GM19240 (cell line): ENCODE data around the gene TNPO3.
A peak's percentile ranks its signal among the peaks of the same experiment; 100 is the strongest.

Experiments used
- DNase-seq: peaks from one replicate; pipeline ENCODE4 v3.0.0; 2011; ENCODE audit warnings: low spot score; ENCODE audit not compliant: insufficient read length

Gene TNPO3

DNA sequence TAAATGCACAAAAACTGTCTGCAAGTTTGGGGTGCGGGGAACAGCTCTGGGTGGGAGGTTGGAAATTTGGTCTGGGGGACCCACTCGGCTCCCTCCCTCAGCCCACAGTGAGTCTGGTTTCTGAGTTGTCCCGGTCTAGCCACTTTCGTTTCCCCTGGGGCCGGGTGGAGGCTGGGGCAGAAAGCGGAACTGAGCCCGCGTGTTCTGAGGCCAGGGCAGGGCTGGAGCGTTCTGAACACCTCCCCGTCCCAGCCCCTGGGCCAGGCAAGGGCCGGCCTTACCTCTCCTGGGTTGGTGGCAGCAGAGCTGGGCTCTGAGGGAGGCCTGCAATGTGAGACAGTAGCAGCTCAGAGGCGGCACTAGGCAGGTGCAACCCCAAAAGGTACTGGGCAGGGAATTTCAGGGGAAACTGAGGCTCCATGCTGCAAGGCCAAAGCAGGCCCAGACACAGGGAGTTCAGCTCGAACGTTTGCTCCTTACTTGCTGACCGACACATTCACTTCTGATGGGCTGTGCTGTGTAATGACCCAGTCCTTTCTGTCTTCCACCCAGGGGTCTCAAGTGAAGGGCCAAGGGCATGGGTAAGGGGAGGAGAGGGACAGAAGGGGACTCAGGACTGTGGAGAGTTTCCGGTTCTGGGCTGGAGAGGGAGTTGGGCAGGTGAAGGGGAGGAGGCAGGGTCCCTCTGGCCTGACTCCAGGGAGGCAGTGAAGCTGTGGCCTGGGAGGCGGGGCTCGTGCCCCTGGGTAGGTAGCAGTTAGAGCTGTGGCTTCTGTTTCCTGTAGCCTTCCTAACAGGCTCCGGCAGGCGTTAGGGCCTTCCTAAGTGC, 114.2 kb downstream of the TNPO3 start:
- DNase-seq = peak; percentile 89

DNA sequence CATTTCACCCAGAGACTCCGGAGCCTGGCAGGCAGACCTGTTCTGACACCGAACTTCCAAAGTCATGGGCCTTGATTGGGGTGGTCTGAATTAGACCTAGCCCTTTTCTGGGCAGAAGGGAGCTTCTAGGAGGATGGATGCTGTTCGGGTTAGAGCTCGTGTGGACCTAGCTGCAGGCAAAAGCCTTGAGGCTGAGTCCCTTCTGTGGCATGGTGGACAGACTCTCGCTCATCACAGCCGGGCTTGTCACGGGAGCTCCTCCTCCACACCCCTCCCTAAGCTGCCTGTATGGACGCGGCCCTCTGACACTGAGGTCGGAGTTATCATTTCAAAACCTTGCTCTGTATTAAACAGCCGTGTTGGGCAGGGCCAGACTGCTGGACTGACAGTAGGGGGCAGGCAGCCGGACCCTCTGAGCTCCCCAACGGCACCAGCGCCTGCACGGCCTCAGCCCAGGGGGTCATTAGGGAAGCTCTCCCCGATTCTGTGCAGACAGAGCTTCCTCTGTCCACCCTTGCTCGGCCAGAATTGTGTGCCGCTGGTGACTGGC, 115.0 kb downstream of the TNPO3 start:
- no peak for DNase-seq

DNA sequence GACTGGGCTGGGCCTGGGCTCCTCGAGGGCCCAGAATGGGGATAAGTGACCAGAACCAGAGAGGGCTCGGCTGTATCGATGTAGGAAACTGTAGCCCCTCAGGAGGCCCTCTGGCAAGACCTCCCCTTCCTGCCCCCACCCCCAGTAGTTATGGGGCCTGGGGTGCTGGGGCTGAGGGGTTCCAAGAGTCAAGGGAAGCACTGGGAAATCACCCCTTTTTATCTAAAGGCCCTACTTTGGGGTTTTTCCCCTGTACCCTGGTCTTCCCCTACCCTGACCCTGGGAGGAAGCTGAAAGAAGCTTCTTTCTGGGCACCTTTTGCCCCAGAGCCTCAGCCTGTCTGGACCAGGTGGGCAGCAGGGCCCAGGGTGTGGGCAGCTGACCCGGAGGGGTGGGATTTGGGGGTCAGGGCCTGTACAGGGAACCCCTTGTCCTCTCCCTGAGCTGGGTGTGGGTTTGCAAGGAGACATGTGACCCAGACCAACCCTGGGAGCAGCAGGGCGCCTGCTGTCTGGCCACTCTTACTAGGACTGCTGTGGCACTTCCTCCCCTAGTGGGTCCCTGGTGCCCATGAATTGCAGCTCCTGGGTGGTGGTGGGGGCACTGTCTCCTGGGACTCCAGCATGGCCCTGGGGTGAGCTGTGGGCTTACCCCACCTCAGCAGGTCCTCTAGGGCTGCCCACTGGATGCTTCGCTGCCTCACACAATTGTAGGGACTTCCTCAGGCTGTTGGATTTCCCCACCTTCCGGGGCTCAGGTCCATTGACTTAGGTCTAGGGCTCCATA, 115.6 kb downstream of the TNPO3 start:
- no peak for DNase-seq

DNA sequence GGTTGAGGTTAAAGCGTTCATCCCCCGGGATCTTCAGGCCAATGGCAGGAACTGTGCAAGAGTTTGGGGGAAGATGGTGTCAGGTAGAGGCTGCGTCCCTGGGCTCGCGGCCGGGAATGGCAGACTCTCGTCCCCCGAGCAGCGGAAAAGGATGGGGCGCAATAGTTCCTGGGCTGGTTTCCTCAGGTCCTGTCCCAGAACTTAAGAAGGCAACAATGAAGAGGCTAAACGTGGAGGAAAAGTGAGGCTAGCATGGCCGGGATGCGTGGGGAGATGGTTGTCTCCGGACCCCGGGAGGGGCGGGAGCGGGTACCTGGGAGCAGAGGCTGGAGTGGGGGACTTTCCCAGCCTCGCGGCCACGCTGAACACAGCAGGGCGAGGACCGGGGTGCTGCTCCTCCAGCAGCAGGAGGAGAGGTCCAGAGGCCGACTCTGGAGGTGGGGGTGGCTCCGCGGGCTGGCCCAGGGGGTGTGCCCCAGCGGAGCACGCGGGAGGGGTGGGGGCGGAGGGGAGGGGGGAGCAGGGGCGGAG, 116.3 kb downstream of the TNPO3 start:
- no peak for DNase-seq

DNA sequence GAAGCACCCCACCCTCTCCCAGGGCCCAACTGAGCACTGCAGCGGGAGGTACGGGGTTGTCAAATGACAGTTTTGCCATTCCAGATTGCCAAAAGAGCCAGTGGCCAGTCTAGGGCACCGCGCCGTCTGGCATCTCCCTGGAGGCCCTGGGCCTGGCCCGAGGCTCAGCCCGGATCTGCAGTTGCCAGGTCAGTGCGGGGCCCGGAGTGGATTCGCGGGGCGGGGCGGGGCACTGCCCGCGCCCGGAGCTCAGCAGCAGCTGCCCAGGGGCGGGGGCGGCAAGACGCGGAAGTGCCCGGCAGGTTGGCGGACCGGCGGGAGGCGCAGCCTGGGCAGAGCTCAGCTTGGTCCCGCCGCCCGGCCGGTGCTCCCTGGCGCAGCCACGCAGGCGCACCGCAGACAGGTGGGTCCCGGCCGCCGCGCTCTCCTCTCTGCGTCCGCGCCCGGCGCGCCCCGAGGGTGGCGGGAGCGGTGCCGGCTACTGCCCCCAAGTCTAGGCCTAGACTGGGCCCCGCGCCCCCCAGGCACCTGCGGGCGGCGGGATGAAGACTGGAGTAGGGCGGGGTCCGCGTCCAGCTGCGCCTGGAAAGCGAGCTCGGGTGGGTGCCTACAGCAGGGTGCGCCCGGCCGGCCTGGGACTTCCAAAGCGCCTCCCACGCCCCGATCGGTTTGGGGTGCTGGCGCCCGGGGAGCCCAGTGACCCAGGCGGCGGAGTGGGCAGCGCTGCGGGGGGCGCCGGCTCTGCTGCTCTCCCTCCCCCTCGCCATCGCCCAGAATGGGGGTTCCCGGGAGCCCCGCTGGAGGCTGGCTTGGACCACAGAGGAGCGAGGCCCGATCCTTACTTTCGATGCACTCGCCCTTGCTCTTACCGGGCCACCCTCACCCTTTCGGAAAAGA, 117.0 kb downstream of the TNPO3 start, which contains the start of gene IRF5:
Gene IRF5 (plus strand): TSS at position 281 of the 897 bp plus-strand sequence. CDS start 4,155 bp downstream, outside the sequence.
- DNase-seq = no peak

DNA sequence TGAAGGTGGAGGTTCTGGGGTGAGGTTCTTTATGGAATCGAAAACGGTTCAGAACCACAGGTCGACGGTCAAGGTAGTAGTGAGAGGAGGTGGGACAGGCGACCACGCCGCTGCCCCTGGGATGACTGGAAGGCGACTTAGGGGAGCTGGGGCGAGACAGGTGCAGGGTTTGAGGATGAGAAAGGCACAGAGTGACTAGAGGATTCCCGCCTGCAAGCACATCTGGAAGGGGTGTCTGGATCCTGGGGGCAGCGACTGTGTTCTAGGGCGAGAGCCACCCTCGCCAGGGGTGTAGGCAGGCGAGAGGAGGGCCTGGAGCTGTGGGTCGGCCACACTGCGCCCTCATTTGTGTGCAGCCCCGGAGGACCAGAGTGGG, 117.7 kb downstream of the TNPO3 start:
- DNase-seq = no peak

DNA sequence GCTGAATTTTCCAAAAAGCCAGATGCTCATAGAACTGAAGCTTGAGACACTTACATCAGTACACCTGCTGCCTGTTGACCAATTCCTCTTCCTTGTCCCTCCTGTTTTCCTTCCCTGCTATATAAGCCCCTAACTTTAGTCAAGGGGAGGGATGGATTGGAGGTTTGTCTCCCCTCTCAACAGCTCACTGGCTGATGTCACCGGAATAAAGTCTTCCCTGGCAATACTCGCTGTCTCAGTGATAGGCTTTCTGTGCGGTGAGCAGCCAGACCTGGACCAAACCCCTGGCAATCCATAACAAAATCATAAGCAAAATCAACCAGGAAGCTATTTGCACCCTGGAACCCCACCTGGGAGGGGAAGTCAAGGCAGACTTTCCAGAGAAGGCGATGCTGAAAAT, 118.1 kb downstream of the TNPO3 start:
- DNase-seq = no peak

DNA sequence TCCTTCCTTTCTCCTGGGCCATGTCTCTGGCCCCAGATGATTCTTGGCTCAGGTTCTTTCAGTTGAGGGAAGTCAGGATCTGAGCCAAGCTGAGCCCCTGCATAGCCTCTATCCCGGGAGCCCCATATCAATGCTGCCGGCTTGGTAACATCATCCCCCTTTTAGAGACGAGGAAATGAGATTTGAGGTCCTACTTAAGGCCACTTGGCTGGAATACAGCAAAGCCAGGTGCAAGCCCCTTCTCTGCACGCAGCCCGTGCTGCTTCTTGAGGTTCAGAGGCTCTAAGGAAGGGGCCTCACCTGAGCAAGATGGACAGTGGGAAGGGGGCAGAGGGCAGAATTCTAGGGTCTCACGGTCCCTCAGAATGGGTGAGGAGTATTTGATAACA, 119.6 kb downstream of the TNPO3 start:
- no peak for DNase-seq

DNA sequence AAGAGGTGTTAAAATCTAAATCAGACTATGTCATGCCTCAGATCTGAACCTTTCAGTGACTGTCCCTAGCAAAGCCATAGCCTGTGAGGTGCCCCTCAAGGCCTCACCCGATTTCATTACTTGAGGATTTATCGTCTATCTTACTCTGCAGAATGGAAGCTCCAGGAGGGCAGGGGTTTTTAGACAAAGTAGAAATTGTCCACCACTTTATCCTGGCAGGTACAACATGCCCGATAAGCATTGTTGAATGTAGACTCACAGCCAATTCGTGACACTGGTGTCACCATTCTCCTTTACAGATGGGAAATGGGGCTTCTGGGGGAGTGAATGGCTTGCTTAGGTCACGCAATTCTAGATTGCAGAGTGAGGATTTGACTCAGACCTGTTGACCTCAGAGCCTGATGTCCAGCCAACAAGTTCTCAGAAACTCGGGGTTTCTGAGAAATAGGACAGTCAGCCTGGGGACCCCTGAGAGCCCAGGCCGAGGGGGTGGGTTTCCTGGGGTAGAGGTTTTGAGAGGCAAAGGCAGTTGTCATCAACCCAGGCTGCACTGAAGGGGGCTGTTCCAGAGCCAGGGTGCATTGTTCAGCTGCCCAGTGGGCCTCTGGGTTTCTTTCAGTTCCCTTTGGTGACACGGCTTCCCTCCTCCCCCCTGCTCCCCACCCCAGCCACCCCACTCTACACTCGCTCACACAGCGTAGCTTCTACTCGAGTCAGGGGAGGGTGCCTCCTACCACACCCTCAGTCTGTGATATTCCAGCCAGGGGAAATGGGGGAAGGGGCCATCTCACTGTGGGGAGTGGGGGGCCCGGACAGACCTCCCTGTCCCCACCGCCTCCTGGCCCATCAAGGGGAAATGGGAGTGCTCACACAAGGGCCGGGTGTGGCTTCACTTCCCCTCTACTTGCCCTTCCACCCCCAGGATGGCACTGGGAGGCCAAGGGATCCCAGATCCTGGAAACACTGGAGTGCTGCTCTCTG, 120.3 kb downstream of the TNPO3 start:
- no peak for DNase-seq

DNA sequence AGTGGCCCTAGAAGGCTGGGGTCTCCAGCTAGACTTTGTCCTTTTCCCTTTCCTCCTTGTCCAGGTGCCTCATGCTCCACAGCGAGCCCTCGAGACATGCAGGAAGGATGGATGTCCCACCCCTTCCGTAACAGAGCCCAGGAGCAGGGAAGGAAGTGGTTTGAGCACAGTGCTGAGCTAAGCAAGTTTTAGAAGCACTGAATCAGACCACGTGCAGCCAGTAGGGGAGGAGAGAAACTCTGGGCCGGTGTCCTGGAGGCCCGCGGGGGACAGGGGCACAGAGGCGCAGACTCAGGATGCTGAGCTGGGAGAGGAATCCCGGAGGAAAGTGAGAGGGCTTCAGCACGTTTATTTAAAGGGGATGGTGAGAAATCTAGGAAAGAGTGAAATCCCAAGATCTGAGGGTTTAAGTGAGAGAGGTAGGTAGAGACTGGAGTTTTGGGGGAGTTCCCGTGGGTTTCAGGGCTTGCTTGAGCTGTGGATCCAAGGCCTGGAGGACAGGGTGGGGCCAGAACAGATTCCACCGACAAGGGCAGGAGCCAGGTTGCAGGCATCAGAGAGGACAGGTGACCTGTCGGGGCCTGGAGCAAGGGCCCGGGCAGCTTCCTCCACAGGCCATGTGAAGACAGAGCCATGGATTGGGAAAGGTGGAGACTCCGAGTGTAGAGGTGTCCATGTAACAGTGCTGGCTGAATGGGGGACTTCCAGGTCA, 121.6 kb downstream of the TNPO3 start:
- no peak for DNase-seq

DNA sequence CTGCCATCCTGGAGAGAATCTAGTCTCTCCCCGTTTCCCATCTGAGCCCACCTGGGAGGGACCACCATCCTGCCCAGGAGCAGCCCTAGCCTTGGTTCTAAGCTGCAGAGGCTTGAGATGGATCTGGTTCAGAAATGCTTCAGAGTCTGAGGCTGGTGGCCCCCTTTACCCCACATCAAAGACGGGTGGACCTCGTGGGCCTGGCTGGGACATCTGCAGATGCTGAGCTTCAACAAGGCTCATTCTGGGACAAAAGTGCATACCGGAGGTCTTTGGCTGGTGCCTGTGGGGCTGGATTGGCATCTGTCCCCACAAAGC, 122.1 kb downstream of the TNPO3 start:
- DNase-seq = no peak

DNA sequence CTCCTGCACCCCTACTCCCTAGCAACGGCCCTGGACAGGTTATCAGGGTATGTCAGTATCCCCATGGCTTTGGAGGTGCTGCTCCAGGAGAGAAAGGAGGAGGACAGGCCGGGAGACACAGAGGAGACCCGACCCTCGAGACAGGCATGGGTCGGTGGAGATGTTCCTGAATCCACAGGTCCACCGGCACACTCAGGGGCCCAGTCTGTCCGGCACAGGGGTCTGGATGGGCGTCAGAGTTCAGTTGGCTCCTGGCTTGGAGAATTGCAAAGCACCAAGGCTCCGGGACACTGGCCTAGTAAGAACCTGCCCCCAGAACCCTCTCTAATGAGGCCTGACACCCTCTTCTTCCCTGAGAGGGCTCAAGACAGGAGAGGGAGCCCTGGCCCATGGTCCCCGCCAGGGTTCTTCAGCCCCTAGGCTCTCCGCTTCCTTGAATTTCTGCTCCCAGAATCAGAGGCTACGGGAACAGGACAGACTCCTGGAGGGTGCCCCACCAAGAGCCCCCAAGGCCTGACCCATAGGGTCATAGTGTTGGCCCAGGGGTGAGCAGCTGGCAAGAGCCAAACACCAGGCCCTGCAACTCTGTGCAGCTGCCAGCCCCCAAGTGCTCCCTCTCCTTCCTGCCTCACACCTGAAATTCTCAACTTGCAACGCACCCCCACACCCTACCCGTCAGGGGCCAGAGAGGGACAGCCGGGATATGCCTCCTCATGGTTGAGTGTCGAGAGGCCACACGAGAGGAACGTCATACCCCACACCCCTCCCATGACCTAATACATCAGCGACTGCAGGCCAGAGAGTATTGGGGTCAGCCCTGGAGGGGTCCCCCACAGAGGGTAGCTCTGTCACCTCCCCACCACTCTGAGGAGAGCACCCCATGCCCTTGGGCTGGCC, 122.7 kb downstream of the TNPO3 start:
- no peak for DNase-seq

DNA sequence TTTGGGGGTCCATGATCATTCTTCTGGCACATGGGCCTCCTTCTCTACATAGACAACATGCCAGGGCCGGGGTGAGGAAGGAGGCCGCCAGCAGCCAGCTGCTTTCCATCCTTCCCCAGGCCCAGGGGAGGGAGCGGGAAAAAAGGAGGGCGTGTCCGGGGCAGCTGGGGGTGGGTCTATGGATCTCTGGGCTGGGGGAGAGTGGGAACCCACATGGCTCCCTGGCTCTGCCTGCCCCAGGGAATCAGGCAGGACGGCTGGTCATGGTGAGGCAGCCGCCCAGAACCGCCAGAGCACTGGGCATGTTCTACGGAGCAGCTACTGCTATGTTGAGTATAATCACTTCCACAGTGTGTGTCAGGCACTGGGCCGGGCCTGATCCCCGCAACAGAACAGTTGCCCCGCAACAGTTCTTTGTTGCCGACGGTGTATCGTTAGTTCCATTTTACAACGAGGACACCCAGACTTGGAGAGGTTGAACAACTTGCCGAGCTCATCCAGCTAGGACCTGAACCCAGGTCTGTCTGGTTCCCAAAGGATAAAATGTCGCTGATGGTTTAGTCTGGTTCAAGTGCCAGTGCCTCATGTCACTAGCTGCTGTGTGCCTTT, 123.6 kb downstream of the TNPO3 start:
- DNase-seq = no peak

DNA sequence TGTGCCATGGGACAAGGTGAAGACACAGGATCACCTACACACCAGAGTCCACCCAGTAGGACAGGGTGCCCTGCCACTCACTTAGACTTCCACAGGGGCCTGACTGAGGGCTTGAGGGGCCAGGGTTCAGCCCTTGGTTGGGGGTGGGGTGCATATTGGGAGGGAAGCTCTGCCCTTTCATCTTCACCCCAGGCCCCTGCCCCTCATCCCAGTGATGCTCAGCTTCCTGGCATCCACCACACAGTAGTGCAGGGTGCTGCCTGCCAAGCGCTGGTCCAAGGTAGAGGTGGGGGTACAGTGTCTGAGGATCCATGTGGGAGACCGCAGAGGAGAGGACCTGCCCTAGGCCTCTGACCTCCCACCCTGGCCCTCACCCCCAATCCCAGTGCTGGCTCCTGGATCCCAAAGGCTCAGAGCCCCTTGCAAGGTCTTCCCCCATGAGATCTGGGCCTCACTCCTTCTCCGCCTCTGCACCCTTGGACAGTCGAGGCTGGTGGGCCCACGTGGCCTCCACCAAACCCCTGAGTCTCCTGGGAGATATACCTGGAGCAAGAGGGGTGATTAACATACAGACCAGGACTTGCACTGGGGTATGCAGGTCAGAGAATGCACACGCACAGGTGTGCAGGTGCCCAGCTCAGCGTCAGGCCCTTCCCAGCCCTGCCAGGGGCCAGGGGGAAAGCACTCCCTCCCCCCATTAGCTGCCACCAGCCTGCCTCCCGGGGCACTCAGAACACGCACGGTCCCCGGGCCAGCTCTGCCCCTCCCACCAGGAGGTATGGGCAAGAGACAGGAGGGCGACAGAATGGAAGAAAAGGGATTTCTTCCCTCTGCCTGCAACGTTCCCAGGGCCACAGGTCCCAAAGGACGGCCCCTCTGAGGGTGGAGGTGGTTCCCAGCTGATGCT, 125.8 kb downstream of the TNPO3 start:
- DNase-seq = no peak

DNA sequence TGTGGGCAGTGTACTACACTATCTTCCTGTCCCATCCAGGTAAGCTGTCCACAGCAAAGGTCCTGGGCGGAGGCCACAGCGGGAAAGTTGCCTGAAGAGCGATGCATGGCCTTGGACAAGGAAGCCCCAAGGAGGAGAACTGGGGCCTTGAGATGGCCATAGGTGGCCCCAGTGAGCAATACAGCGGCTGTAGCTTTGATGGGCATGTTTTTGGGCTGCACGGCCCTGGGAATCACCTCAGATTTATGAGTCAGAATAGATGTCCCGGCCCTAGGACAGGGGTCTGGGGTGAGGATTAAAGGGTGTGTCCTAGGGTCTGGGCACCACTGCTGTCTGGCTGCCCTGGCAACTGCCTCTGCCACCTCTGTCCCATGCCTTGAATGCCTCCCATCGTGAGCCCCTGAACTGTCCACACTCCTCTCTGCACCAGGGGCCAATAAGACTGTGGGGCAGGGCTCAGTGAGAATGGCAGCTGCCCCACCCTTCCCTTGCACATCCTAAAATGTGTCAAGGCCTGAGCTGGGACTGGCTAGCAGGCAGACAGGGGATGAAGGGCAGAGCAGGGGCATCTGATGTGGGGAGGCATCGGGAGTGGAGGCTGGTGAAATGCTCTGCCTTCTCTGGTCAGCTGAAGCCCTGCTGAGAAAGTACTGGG, 126.6 kb downstream of the TNPO3 start:
- DNase-seq = no peak
